K562 (cell line): ENCODE data around the gene ZNF516. TPM values are rescaled to one million over a fixed set of nuclear protein-coding genes. Genes with fewer than 3 reads are reported as not detected.

Experiments used
- ATAC-seq: fragments of 200-7000 bp; cut with Tn5 transposase; 3 replicates; pipeline ENCODE4 v1.9.1; 2020; ENCODE audit warnings: moderate library complexity
- BruUV-seq: library from RNA; stranded (reverse); fragments of 400-500 nt; replicated peaks from 2 replicates; lab custom pipeline; 2021; lab: Mats Ljungman, UMichigan
- CTCF ChIA-PET: fragments of 300-600 bp; formaldehyde crosslinking; extraction: SDS; loops from one replicate; lab custom pipeline; 2021; ENCODE audit warnings: low intra/inter-chr PET ratio; lab: Yijun Ruan, JAX
- POLR2A ChIA-PET: fragments of 300-600, 350-650 bp; sonication (Branson Sonifier 250); formaldehyde crosslinking; extraction: SDS; loops from one replicate; lab custom pipeline; 2021; ENCODE audit warnings: antibody characterized with exemption, inconsistent platforms; lab: Yijun Ruan, JAX
- DNase-seq, 4 experiments: peaks; one replicate each; pipeline versions ENCODE4 v3.0.0 to v3.0.0-alpha.2; 2011 to 2018; ENCODE audit warnings: low spot score in 3 of 4, mixed read lengths in 3 of 4; ENCODE audit errors: extremely low read depth in 1 of 4
- FAIRE-seq: peaks from 2 replicates; lab custom pipeline; 2011; peaks lifted over from hg19 to GRCh38; lab: Jason Lieb, UNC
- H2AFZ ChIP-seq: 2 replicates; pipeline ENCODE4 v1.6.0; 2011; ENCODE audit warnings: low read depth, low read length, control low read depth, inconsistent platforms
- H3K27ac ChIP-seq: fragments of 200-600 bp; 3 replicates; pipeline ENCODE4 v1.8.0; 2011; ENCODE audit warnings: low read depth, mild to moderate bottlenecking, control low read depth, inconsistent platforms, low read length, moderate library complexity, mixed read lengths; ENCODE audit errors: extremely low read depth
- H3K27me3 ChIP-seq, 2 experiments: fragments of 300-600 bp in 1 of 2; 2 replicates in 1 of 2; 3 replicates in 1 of 2; pipeline versions ENCODE4 v1.6.0 to v1.8.0; 2011; ENCODE audit warnings: inconsistent platforms in 2 of 2, low read length in 2 of 2, mild to moderate bottlenecking in 1 of 2, mixed read lengths in 1 of 2, moderate library complexity in 1 of 2; ENCODE audit not compliant: control insufficient read depth in 2 of 2, insufficient read depth in 2 of 2
- H3K36me3 ChIP-seq: fragments of 300-600 bp; 3 replicates; pipeline ENCODE4 v1.8.0; 2011; ENCODE audit warnings: mild to moderate bottlenecking, low read length, inconsistent platforms; ENCODE audit not compliant: control insufficient read depth, insufficient read depth
- H3K4me1 ChIP-seq, 2 experiments: fragments of 200-600 bp in 1 of 2; replicated peaks in 1 of 2; 2 replicates in 1 of 2; 3 replicates in 1 of 2; pipeline versions ENCODE4 v1.5.1 to v1.8.0; 2011; ENCODE audit warnings: inconsistent platforms in 2 of 2, low read length in 2 of 2, mild to moderate bottlenecking in 1 of 2, mixed read lengths in 1 of 2, moderate library complexity in 1 of 2; ENCODE audit not compliant: control insufficient read depth in 2 of 2, insufficient read depth in 2 of 2
- H3K4me2 ChIP-seq: 2 replicates; pipeline ENCODE4 v1.6.1; 2011; ENCODE audit warnings: low read length, control low read depth, inconsistent platforms, mixed read lengths; ENCODE audit not compliant: insufficient read depth
- H3K4me3 ChIP-seq: fragments of 200-600 bp; sonication (generic), shearing (Covaris generic); 2 replicates; pipeline ENCODE4 v1.5.1; 2016; ENCODE audit warnings: control low read depth, inconsistent platforms
- H3K79me2 ChIP-seq: fragments of 200-600 bp; 3 replicates; pipeline ENCODE4 v1.8.0; 2011; ENCODE audit warnings: low read length, inconsistent platforms; ENCODE audit not compliant: control insufficient read depth, insufficient read depth
- H3K9ac ChIP-seq, 2 experiments: 2 replicates each; pipeline versions ENCODE4 v1.6.0 to v1.6.1; 2011; ENCODE audit warnings: low read depth in 2 of 2, low read length in 2 of 2, control low read depth in 1 of 2, inconsistent platforms in 1 of 2, mild to moderate bottlenecking in 1 of 2, mixed read lengths in 1 of 2; ENCODE audit not compliant: insufficient read depth in 1 of 2
- H3K9me1 ChIP-seq: one replicate; pipeline ENCODE4 v1.6.0; 2011; ENCODE audit warnings: inconsistent platforms, mild to moderate bottlenecking, low read length, moderate library complexity; ENCODE audit not compliant: control insufficient read depth, insufficient read depth
- H3K9me3 ChIP-seq: replicated peaks from 2 replicates; pipeline ENCODE4 v1.5.1; 2011; ENCODE audit warnings: low read depth, low read length, inconsistent platforms; ENCODE audit not compliant: control insufficient read depth, insufficient read depth
- H4K20me1 ChIP-seq: replicated peaks from 2 replicates; pipeline ENCODE4 v1.6.1; 2011; ENCODE audit warnings: low read length, inconsistent platforms, mixed read lengths; ENCODE audit not compliant: control insufficient read depth, insufficient read depth
- DPF2 ChIP-seq: fragments of 450-650 bp; IDR thresholded peaks from 2 replicates; pipeline ENCODE4 v1.6.1; 2016
- IRF2 ChIP-seq: sonication (generic); formaldehyde crosslinking; IDR thresholded peaks from 2 replicates; pipeline ENCODE4 v1.8.1; 2022; ENCODE audit warnings: mild to moderate bottlenecking, missing genetic modification reagents
- KDM4B ChIP-seq, 2 experiments: fragments of 450-650 bp in 1 of 2; sonication (generic) in 1 of 2; IDR thresholded peaks; 2 replicates each; pipeline ENCODE4 v1.6.1; 2016 to 2017; ENCODE audit warnings: borderline replicate concordance in 2 of 2, antibody characterized with exemption in 1 of 2, low read depth in 1 of 2, mild to moderate bottlenecking in 1 of 2
- NRF1 ChIP-seq, 2 experiments: fragments of 450-650 bp; IDR thresholded peaks in 1 of 2; conservative IDR thresholded peaks in 1 of 2; 2 replicates each; pipeline ENCODE4 v1.6.1; 2014; ENCODE audit warnings: mild to moderate bottlenecking in 2 of 2
- RBM15 ChIP-seq: fragments of 200-400 bp; formaldehyde crosslinking; IDR thresholded peaks from 2 replicates; pipeline ENCODE4 v1.6.1; 2018; ENCODE audit warnings: mild to moderate bottlenecking, low read length, moderate library complexity; ENCODE audit not compliant: insufficient read depth
- TARDBP ChIP-seq: fragments of 450-650 bp; IDR thresholded peaks from 2 replicates; pipeline ENCODE4 v1.6.1; 2016
- ZEB2 ChIP-seq: fragments of 450-650 bp; IDR thresholded peaks from 2 replicates; pipeline ENCODE4 v1.6.1; 2016
- ZNF263 ChIP-seq: sonication (generic); formaldehyde crosslinking; IDR thresholded peaks from 2 replicates; pipeline ENCODE4 v1.8.0; 2022; ENCODE audit warnings: mild to moderate bottlenecking, missing genetic modification reagents, borderline replicate concordance
- WGBS: fragments of 100-300 bp; shearing (Covaris generic); methylation state at CpG from one replicate; pipeline ENCODE4 v1.1.6; 2016; ENCODE audit warnings: low coverage, mixed read lengths; ENCODE audit not compliant: insufficient coverage; ENCODE audit errors: missing lambda C conversion rate; 5-methylcytosine and 5-hydroxymethylcytosine counted together
- in situ Hi-C: fragments of 300-500 bp; cut with MboI; formaldehyde crosslinking; loops from 4 replicates; pipeline ENCODE4 v1.15.0; 2018; ENCODE audit warnings: inconsistent platforms, mixed read lengths
- intact Hi-C: fragments of 100-400 bp; cut with micrococcal nuclease; formaldehyde crosslinking; loops from 2 replicates; pipeline ENCODE4 v1.14.2; 2022
- polyA plus RNA-seq, 8 experiments: library from polyadenylated mRNA; depleted of rRNA in 4 of 8; stranded (reverse) in 5 of 8; unstranded in 3 of 8; fragments of >200 nt; fragmentation: Nextera tagmentation in 2 of 8; fragmentation: Illumina TruSeq in 1 of 8; extraction: Ambion mirVana in 2 of 8; extraction: Trizol in 1 of 8; gene quantifications; 2 replicates each; pipeline versions ENCODE4 v1.2.1 to v1.2.3, GENCODE V29; 2011 to 2014; ENCODE audit warnings: inconsistent platforms in 1 of 8, missing spikeins in 1 of 8
- total RNA-seq, 7 experiments: library from RNA; depleted of rRNA in 6 of 7; stranded (reverse); fragments of >200 nt in 6 of 7; fragmentation: Illumina TruSeq in 2 of 7; extraction: Trizol in 2 of 7; gene quantifications; 2 replicates each; pipeline versions ENCODE4 v1.2.1 to v1.2.3, GENCODE V29; 2011 to 2021; ENCODE audit warnings: low replicate concordance in 1 of 7
- TF ChIP-seq, protein P1 (sequence below): IDR thresholded peaks from 3 replicates; pipeline ENCODE4 v1.6.1; 2011; ENCODE audit warnings: borderline replicate concordance, mild to moderate bottlenecking; ENCODE audit not compliant: insufficient read length, insufficient read depth
- TF ChIP-seq, protein P2 (sequence below): fragments of 250-450 bp; sonication (Bioruptor Pico); IDR thresholded peaks from 2 replicates; pipeline ENCODE4 v1.8.0; 2022; ENCODE audit warnings: inconsistent platforms, mild to moderate bottlenecking, moderate library complexity, borderline replicate concordance

ZNF516 gene
- total and polyA plus RNA-seq, 9 of the 15 experiments (the other 6 are each of a cell fraction or from before 2014, with no cell fraction given), result 0.04 to 0.20 (median 0.08) TPM; not detected in 3

DNA sequence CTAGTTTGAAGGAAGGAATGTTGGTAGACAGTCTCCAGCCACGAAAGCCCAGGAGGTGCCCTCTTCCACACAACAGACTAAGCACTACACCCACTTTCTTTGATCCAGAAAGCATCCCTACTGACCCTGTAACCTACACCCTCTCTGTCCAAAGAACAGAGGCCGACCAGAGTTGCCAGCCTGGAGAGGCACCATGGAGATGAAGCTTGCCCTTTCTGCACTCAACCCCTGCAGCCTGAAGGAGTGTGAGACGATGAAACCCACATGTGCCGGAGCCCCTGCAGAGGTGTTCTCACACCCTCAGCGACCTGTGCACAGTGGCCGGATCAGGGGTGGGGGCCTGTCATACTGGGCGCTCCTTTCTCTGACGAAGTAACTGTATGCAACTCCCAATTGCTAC is 136.3 kb downstream of the ZNF516 start:
- Histone ChIP-seq H3K9me3 (no peaks in the 10 kb centered on the region), H3K27ac (no peak overlapping the region), H3K4me3 (no peak overlapping the region), H3K27me3 (peaks cover 0 to 38% of the 10 kb centered on the region in 2 experiments; a peak in 2 of 5 replicates), H3K9ac (no peak overlapping the region), H3K9me1 (no peaks in the 10 kb centered on the region), H4K20me1 (no peaks in the 10 kb centered on the region), H3K79me2 (no peaks in the 10 kb centered on the region), H2AFZ (no peak overlapping the region), H3K4me1 (no peaks in the 10 kb centered on the region), H3K4me2 (no peak overlapping the region), H3K36me3 (no peaks in the 10 kb centered on the region)
- TF ChIP-seq DPF2, result no peak
- TF ChIP-seq ZNF263 (CRISPR knock-in tag), result no peak
- TF ChIP-seq, protein P1, sequence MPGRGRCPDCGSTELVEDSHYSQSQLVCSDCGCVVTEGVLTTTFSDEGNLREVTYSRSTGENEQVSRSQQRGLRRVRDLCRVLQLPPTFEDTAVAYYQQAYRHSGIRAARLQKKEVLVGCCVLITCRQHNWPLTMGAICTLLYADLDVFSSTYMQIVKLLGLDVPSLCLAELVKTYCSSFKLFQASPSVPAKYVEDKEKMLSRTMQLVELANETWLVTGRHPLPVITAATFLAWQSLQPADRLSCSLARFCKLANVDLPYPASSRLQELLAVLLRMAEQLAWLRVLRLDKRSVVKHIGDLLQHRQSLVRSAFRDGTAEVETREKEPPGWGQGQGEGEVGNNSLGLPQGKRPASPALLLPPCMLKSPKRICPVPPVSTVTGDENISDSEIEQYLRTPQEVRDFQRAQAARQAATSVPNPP, result no peak
- TF ChIP-seq NRF1 (conservative IDR thresholded peaks at IDR 0.05 in 1 of 2, IDR thresholded peaks at IDR 0.05 in 1 of 2), result no peak
- TF ChIP-seq ZEB2, result no peak
- TF ChIP-seq IRF2 (CRISPR knock-in tag), result no peak
- TF ChIP-seq KDM4B (IDR thresholded peaks at IDR 0.05; ENCODE audit: borderline replicate concordance in 2 of 2, low read depth in 1 of 2), result no peak
- TF ChIP-seq TARDBP, result no peak
- no peak for TF ChIP-seq RBM15
- TF ChIP-seq, protein P2, sequence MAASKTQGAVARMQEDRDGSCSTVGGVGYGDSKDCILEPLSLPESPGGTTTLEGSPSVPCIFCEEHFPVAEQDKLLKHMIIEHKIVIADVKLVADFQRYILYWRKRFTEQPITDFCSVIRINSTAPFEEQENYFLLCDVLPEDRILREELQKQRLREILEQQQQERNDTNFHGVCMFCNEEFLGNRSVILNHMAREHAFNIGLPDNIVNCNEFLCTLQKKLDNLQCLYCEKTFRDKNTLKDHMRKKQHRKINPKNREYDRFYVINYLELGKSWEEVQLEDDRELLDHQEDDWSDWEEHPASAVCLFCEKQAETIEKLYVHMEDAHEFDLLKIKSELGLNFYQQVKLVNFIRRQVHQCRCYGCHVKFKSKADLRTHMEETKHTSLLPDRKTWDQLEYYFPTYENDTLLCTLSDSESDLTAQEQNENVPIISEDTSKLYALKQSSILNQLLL (CRISPR knock-in tag), result no peak
- DNase-seq (no peak), FAIRE-seq (no peak), ATAC-seq (no peak)
- in situ Hi-C loops, result loop anchor here (25.0 kb wide), 2 partner anchors 1696 to 1996 kb away; no protein-coding TSS in a partner anchor
- WGBS, result 7% methylated on average over 7 of the region's 8 CpGs
- BruUV-seq, result no TSS peak
- ChIA-PET POLR2A (no interaction called here), CTCF (no interaction called here)
- intact Hi-C loops, result no loop called here
